ENCODE data around the gene S100A6.

GRCh38 chr1:153503766-153504165, 32.0 kb downstream of the S100A6 start:
- TF ChIP-seq CTCF (IDR thresholded peaks at IDR 0.05) (no peak), POLR2A (IDR thresholded peaks at IDR 0.05) (no peak), EP300 (IDR thresholded peaks at IDR 0.05) (no peak), POLR2AphosphoS5 (IDR thresholded peaks at IDR 0.05) (no peak)
